A549 treated with dexamethasone at 1 μM for 4 hours (cell line): ENCODE results near the gene SPATS1. TPM values are rescaled to one million over a fixed set of nuclear protein-coding genes. Genes with fewer than 3 reads are reported as not detected.

Experiments used
- total RNA-seq: library from RNA; stranded (reverse); fragments of 200-300 nt; extraction: Qiagen RNA extraction; gene quantifications from 5 replicates; pipeline ENCODE4 v1.2.3, GENCODE V29; 2022

The SPATS1 gene, protein sequence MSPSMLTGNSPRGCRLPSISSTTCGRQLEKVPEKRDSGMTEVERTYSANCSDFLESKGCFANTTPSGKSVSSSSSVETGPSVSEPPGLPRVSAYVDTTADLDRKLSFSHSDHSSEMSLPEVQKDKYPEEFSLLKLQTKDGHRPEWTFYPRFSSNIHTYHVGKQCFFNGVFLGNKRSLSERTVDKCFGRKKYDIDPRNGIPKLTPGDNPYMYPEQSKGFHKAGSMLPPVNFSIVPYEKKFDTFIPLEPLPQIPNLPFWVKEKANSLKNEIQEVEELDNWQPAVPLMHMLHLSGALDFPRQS
- total RNA-seq, result not detected in 5 replicates

DNA sequence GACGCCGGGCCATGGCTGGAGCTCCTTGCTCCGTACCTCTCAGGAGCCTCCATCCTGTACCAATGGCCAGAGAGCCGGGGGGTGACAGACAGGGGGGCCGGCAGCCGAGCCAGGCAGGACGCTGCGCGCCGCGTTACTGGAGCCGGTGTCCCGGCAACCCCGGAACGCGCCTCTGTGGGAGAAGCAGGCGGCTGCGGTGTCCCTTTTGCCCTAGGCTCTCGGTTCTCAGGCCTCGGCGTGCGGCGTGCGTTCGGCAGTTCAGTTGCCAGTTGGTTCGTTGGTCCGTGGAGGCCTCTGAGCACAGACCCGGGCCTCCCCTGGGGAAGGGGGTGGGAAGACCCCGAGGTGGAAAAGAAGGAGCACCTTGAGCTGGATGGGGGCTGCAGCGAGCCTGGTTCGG, at the start of gene SPATS1:
TSS of gene SPATS1 (plus strand) at position 162 of the 400 bp plus-strand sequence. CDS start 446 bp downstream, outside the sequence.

DNA sequence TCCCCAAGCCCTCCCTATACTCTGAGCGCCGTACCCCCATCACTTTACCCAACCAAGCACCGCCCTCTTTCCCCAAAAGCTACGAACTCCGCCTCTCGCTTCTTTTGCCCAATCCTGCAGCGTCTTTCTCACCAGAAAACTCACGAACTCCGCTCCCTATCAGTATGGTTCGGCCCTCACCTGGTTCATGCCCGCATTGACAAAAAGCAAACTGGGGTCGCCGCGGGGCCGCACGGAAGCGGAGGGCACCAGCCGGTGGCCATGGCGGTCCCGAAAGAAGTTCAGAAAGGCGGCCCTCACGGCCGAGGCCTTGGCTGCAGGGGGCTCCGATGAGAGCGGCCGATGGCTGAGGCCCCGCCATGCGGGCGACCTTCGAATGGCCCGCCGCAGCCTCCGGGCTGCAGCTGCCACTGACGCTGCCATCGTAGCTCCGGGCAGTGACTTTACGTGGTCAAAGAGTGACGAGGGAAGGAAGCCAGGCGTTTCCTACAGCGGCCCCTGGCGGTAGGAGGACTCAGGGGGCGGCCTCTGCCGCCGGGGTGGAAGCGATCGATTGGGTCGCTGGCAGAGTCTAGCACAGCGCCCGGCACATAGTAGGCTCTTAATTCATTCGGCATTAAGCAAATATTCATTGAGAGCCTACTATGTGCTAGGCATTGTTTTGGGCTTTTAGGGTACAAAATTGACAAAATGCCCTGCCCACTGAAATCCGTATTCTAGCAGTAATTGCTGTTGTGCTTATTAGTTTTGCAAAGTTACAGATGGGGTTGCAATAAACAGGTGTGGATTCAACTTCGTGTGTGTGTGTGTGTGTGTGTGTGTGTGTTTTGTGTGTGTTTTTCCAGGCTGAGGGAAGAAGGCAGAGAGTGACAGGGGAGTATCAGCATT, 29.3 kb upstream of the SPATS1 start, which contains the start of gene AARS2:
TSS of gene AARS2 (minus strand) at position 447 of the 888 bp plus-strand sequence. CDS start at position 423, 24 bp downstream.

DNA sequence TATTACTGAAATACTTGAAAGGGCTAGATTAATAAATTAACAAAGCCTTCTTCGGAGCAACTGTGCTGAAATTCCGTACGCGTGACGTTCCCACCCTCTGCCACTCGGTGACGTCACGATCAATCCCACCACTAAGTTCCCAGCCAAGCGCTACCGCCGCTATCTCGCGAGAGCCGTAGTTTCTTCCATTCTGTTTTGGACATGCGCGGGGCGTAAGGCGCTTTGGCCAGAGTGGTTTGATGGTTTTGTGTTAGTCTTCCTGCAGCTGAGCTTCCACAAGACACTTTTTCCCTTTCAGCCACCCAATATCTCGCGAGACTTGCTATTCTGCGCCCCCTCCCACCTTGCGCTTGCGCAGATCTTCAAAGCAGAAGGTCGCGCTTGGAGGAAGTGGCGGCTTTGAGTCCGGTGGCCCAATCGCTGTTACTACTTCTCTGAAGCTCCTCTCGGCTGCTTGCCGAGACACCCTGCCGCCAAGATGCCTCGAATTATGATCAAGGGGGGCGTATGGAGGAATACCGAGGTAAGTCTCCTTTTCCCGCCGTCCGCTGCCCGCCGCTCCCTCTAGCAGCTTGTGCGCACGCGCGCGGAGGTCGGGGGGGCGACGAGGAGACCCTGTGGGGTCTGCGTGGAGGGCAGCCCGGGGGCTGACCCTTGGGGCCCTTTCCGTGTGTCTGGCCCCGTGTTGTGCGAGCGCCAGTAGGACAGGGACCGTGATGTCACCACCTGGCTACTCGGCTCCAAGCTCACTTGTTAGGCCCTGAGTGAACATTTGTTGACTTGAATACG, 45.1 kb downstream of the SPATS1 start, which contains the start of gene CDC5L:
TSS of gene CDC5L (plus strand) at position 361 of the 789 bp plus-strand sequence. CDS start at position 479, 118 bp downstream.

Other genes with a start within 250 kb of the SPATS1 start
- 54.0 to 64.0 TPM (median 61.6 TPM) in 5 replicates for gene MRPL14, start 215.2 kb upstream of the SPATS1 start, total RNA-seq
- gene TMEM63B, start 215.1 kb upstream of the SPATS1 start, total RNA-seq, result 10.3 to 16.8 TPM (median 16.0 TPM) in 5 replicates
- gene CAPN11, start 183.8 kb upstream of the SPATS1 start, total RNA-seq, result not detected in 5 replicates
- not detected in 5 replicates for gene MYMX, start 125.7 kb upstream of the SPATS1 start, total RNA-seq
- 36.0 to 55.2 TPM (median 51.3 TPM) in 5 replicates for gene SLC29A1, start 119.1 kb upstream of the SPATS1 start, total RNA-seq
- 1,087 to 1,237 TPM (median 1,168 TPM) in 5 replicates for gene HSP90AB1, start 95.5 kb upstream of the SPATS1 start, total RNA-seq
- gene SLC35B2, start 85.1 kb upstream of the SPATS1 start, total RNA-seq, result 51.2 to 63.5 TPM (median 59.5 TPM) in 5 replicates
- 6.0 to 7.1 TPM (median 6.1 TPM) in 5 replicates for gene NFKBIE, start 77.1 kb upstream of the SPATS1 start, total RNA-seq
- gene TMEM151B, start 72.2 kb upstream of the SPATS1 start, total RNA-seq, result 0.06 to 0.17 TPM (median 0.14 TPM) in 5 replicates
- 5.2 to 8.1 TPM (median 6.9 TPM) in 5 replicates for gene AARS2, start 29.3 kb upstream of the SPATS1 start, total RNA-seq
- 13.4 to 16.1 TPM (median 15.4 TPM) in 5 replicates for gene CDC5L, start 45.1 kb downstream of the SPATS1 start, total RNA-seq